ENCODE data around the gene CAPS2. TPM values are rescaled to one million over a fixed set of nuclear protein-coding genes. Genes with fewer than 3 reads are reported as not detected.

The CAPS2 gene
- total and polyA plus RNA-seq, 10 of the 15 experiments (the other 5 are each of a cell fraction or from before 2014, with no cell fraction given), result 2.0 to 6.4 (median 4.2) TPM

GRCh38 chr12:75350413-75350812 is 20.3 kb upstream of the CAPS2 start:
- Histone ChIP-seq H4K20me1 (ENCODE audit: control insufficient read depth, insufficient read depth) (no peaks in the 10 kb centered on the region), H2AFZ (ENCODE audit: control insufficient read depth, low read depth, low read length) (no peak overlapping the region), H3K4me1 (ENCODE audit: control insufficient read depth, insufficient read depth, low read length) (no peaks in the 10 kb centered on the region), H3K36me3 (ENCODE audit: control insufficient read depth in 2 of 2, insufficient read depth in 2 of 2, low read length in 1 of 2) (no peaks in the 10 kb centered on the region), H3K27me3 (replicated peaks in 1 of 2; ENCODE audit: control insufficient read depth in 2 of 2, insufficient read depth in 2 of 2, low read length in 1 of 2) (no peaks in the 10 kb centered on the region), H3K9me3 (replicated peaks; ENCODE audit: control insufficient read depth, insufficient read depth, low read length) (no peaks in the 10 kb centered on the region; the same call in 2 of the 3 replicates), H3K9ac (ENCODE audit: control insufficient read depth, insufficient read depth, low read length) (no peak overlapping the region), H3K4me2 (ENCODE audit: control insufficient read depth, insufficient read depth) (no peak overlapping the region), H3K27ac (ENCODE audit: control insufficient read depth, insufficient read depth) (no peak overlapping the region), H3K4me3 (no peak overlapping the region), H3K79me2 (ENCODE audit: control insufficient read depth, insufficient read depth, low read length) (no peaks in the 10 kb centered on the region)
- peak; percentile 20; the same call in 1 of the 2 replicates for TF ChIP-seq RUNX3 (IDR thresholded peaks at IDR 0.05; ENCODE audit: low read length)
- no peak for TF ChIP-seq POLR2AphosphoS5 (IDR thresholded peaks at IDR 0.05; ENCODE audit: low read length)
- no peak for TF ChIP-seq TCF7 (IDR thresholded peaks at IDR 0.05; ENCODE audit: borderline replicate concordance)
- no peak for TF ChIP-seq FOXK2 (IDR thresholded peaks at IDR 0.05)
- intact Hi-C loops (cut with micrococcal nuclease; ENCODE audit: unreplicated experiment) (no loop called here), in situ Hi-C loops (cut with MboI) (no loop called here)
- DNase-seq (ENCODE audit: low read depth, low spot score) (no peak), FAIRE-seq (no peak), ATAC-seq (no peak)
- POLR2A ChIA-PET, result interaction anchor here (0.9 kb wide), 1 partner anchor 130 kb away, joined by 3 read pairs; the partner anchor contains the start of gene GLIPR1
- no TSS peak for BruUV-seq (replicated peaks)
- CTCF ChIA-PET, result interaction anchor here (1.0 kb wide), 1 partner anchor 16 kb away, joined by 4 read pairs; the partner anchor contains the start of gene GLIPR1L1
- SMC1A ChIA-PET (ENCODE audit: uncharacterized antibody, unreplicated experiment), result interaction anchor here (1.0 kb wide), 1 partner anchor 17 kb away, joined by 3 read pairs; no protein-coding TSS in a partner anchor
- 48% methylated on average over 2 of the region's 2 CpGs for WGBS (ENCODE audit: insufficient coverage, insufficient replicate concordance, low lambda C conversion rate, missing lambda C conversion rate)
- RAD21 ChIA-PET (ENCODE audit: unreplicated experiment), result no interaction called here

DNA sequence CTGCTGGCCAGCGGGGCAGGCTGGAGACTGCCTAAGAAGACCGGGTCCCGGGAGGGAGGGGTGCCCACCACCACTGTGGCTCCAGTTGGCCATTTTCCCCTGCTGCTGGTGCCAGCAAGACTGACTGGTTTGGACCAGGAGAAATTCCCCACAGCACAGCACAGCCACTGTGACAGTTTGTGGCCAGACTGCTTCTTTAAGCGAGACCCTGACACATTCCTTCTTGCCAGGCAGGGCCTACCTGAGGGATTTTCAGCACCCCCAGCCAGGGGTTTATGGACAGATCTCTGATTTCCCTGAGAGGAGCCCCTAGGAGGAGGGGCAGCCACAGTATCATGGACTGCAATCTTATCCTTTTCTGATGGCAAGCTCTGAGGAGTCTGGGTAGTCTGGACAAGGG is 19.8 kb upstream of the CAPS2 start:
- Histone ChIP-seq H3K9me3 (replicated peaks; ENCODE audit: control insufficient read depth, insufficient read depth, low read length) (no peaks in the 10 kb centered on the region), H3K79me2 (ENCODE audit: control insufficient read depth, insufficient read depth, low read length) (no peaks in the 10 kb centered on the region), H3K9ac (ENCODE audit: control insufficient read depth, insufficient read depth, low read length) (no peak overlapping the region), H3K4me2 (ENCODE audit: control insufficient read depth, insufficient read depth) (no peak overlapping the region), H3K27me3 (replicated peaks in 1 of 2; ENCODE audit: control insufficient read depth in 2 of 2, insufficient read depth in 2 of 2, low read length in 1 of 2) (no peaks in the 10 kb centered on the region), H2AFZ (ENCODE audit: control insufficient read depth, low read depth, low read length) (no peak overlapping the region), H3K4me1 (ENCODE audit: control insufficient read depth, insufficient read depth, low read length) (no peaks in the 10 kb centered on the region), H3K27ac (ENCODE audit: control insufficient read depth, insufficient read depth) (no peak overlapping the region), H3K4me3 (no peak overlapping the region), H3K36me3 (ENCODE audit: control insufficient read depth in 2 of 2, insufficient read depth in 2 of 2, low read length in 1 of 2) (no peaks in the 10 kb centered on the region), H4K20me1 (ENCODE audit: control insufficient read depth, insufficient read depth) (no peaks in the 10 kb centered on the region)
- FAIRE-seq, result no peak
- DNase-seq (ENCODE audit: low read depth, low spot score), result no peak
- ChIA-PET RAD21 (ENCODE audit: unreplicated experiment) (no interaction called here), SMC1A (ENCODE audit: uncharacterized antibody, unreplicated experiment) (interaction anchor here (1.0 kb wide), 1 partner anchor 17 kb away, joined by 3 read pairs; no protein-coding TSS in a partner anchor), POLR2A (no interaction called here), CTCF (interaction anchor here (1.0 kb wide), 1 partner anchor 158 kb away, joined by 3 read pairs; no protein-coding TSS in a partner anchor)
- 81% methylated on average over 4 of the region's 4 CpGs for WGBS (ENCODE audit: insufficient coverage, insufficient replicate concordance, low lambda C conversion rate, missing lambda C conversion rate)
- intact Hi-C loops (cut with micrococcal nuclease; ENCODE audit: unreplicated experiment) (no loop called here), in situ Hi-C loops (cut with MboI) (no loop called here)
- ATAC-seq, result no peak
- BruUV-seq (replicated peaks), result no TSS peak
- no peak for TF ChIP-seq ZNF217 (IDR thresholded peaks at IDR 0.05)
- TF ChIP-seq CHD2 (IDR thresholded peaks at IDR 0.05; ENCODE audit: borderline replicate concordance, low read depth, low read length), result no peak
- TF ChIP-seq, protein P1, sequence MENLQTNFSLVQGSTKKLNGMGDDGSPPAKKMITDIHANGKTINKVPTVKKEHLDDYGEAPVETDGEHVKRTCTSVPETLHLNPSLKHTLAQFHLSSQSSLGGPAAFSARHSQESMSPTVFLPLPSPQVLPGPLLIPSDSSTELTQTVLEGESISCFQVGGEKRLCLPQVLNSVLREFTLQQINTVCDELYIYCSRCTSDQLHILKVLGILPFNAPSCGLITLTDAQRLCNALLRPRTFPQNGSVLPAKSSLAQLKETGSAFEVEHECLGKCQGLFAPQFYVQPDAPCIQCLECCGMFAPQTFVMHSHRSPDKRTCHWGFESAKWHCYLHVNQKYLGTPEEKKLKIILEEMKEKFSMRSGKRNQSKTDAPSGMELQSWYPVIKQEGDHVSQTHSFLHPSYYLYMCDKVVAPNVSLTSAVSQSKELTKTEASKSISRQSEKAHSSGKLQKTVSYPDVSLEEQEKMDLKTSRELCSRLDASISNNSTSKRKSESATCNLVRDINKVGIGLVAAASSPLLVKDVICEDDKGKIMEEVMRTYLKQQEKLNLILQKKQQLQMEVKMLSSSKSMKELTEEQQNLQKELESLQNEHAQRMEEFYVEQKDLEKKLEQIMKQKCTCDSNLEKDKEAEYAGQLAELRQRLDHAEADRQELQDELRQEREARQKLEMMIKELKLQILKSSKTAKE (IDR thresholded peaks at IDR 0.05; ENCODE audit: low read depth, poor library complexity, severe bottlenecking), result no peak
- TF ChIP-seq, protein P2, sequence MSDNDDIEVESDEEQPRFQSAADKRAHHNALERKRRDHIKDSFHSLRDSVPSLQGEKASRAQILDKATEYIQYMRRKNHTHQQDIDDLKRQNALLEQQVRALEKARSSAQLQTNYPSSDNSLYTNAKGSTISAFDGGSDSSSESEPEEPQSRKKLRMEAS (IDR thresholded peaks at IDR 0.05; ENCODE audit: low read depth, low read length), result no peak
- no peak for TF ChIP-seq SUPT20H (IDR thresholded peaks at IDR 0.05; ENCODE audit: borderline replicate concordance, control insufficient read depth, low read depth, low read length)
- no peak for TF ChIP-seq USF1 (IDR thresholded peaks at IDR 0.05; ENCODE audit: borderline replicate concordance, extremely low read length, insufficient read depth, low read depth, low read length)
- TF ChIP-seq EZH2 (IDR thresholded peaks at IDR 0.05; ENCODE audit: borderline replicate concordance, control insufficient read depth, low read depth, low read length), result no peak
- no peak for TF ChIP-seq ZNF384 (IDR thresholded peaks at IDR 0.05; ENCODE audit: borderline replicate concordance, low read depth, low read length)
- no peak for TF ChIP-seq BACH1 (IDR thresholded peaks at IDR 0.05; ENCODE audit: borderline replicate concordance)
- TF ChIP-seq SMARCA5 (IDR thresholded peaks at IDR 0.05), result no peak
- TF ChIP-seq IKZF2 (IDR thresholded peaks at IDR 0.05), result no peak
- no peak for TF ChIP-seq ESRRA (IDR thresholded peaks at IDR 0.05; ENCODE audit: low read length)
